K562 treated with DMSO at 1 percent for 24 hours (cell line): ENCODE measurements around the gene PCDHA1. TPM values are rescaled to one million over a fixed set of nuclear protein-coding genes. Genes with fewer than 3 reads are reported as not detected.

Source experiments
- total RNA-seq: library from RNA; unstranded; fragments of 300-600 nt; gene quantifications from 2 replicates; pipeline ENCODE4 v1.2.3, GENCODE V29; 2022; ENCODE audit warnings: low read depth; ENCODE audit not compliant: insufficient read depth

The PCDHA1 gene
- total RNA-seq, result not detected in 2 replicates

GRCh38 chr5:140785905-140786686, at the start of gene PCDHA1:
Gene PCDHA1, plus strand, starts transcription at chr5:140786140.

GRCh38 chr5:140794595-140795258, 8.8 kb downstream of the PCDHA1 start, which contains the start of gene PCDHA2:
Gene PCDHA2, plus strand, starts transcription at chr5:140794852.

GRCh38 chr5:140800816-140801493, 15.0 kb downstream of the PCDHA1 start, which contains the start of gene PCDHA3:
Gene PCDHA3, plus strand, starts transcription at chr5:140801057.

GRCh38 chr5:140806834-140807775, 21.2 kb downstream of the PCDHA1 start, which contains the start of gene PCDHA4:
Gene PCDHA4, plus strand, starts transcription at chr5:140807068.

GRCh38 chr5:140821375-140822280, 35.7 kb downstream of the PCDHA1 start, which contains the start of gene PCDHA5:
Gene PCDHA5, plus strand, starts transcription at chr5:140821613.

GRCh38 chr5:140827704-140828361, 41.9 kb downstream of the PCDHA1 start, which contains the start of gene PCDHA6:
Gene PCDHA6, plus strand, starts transcription at chr5:140827960. Its CDS starts 132 bp downstream, at chr5:140828092.

GRCh38 chr5:140833993-140834392, 48.1 kb downstream of the PCDHA1 start, which contains the start of gene PCDHA7:
Gene PCDHA7, plus strand, starts transcription at chr5:140834269. Its CDS starts 115 bp downstream, at chr5:140834384.

GRCh38 chr5:140840978-140841962, 55.3 kb downstream of the PCDHA1 start, which contains the start of gene PCDHA8:
Gene PCDHA8, plus strand, starts transcription at chr5:140841187. Its CDS starts 135 bp downstream, at chr5:140841322.

GRCh38 chr5:140848139-140849102, 62.5 kb downstream of the PCDHA1 start, which contains the start of gene PCDHA9:
Gene PCDHA9, plus strand, starts transcription at chr5:140848382. Its CDS starts 114 bp downstream, at chr5:140848496.

GRCh38 chr5:140855772-140856674, 70.1 kb downstream of the PCDHA1 start, which contains the start of gene PCDHA10:
Gene PCDHA10, plus strand, starts transcription at chr5:140855897. Its CDS starts 152 bp downstream, at chr5:140856049.

GRCh38 chr5:140868721-140869554, 83.0 kb downstream of the PCDHA1 start, which contains the start of gene PCDHA11:
Gene PCDHA11, plus strand, starts transcription at chr5:140868957. Its CDS starts 147 bp downstream, at chr5:140869104.

GRCh38 chr5:140875085-140876065, 89.4 kb downstream of the PCDHA1 start, which contains the start of gene PCDHA12:
Gene PCDHA12, plus strand, starts transcription at chr5:140875308. Its CDS starts 165 bp downstream, at chr5:140875473.

GRCh38 chr5:140881889-140882590, 96.1 kb downstream of the PCDHA1 start, which contains the start of gene PCDHA13:
Gene PCDHA13, plus strand, starts transcription at chr5:140882124. Its CDS starts 145 bp downstream, at chr5:140882269.

